Stimulated activated naive CD8-positive, alpha-beta T cell treated with anti-CD3 and anti-CD28 coated beads, Interleukin-15, amount 100 ng/mL, for 72 hours (primary cell): ENCODE measurements around the gene WNT7A.
"Not testable (repeated sequence)": the region's sequence is repeated elsewhere in the genome, so short reads cannot be mapped to it uniquely, and the experiment has no call there.

ENCODE experiments used
- ATAC-seq: fragments of 150-1000 bp; cut with Tn5 transposase; 2 replicates; pipeline ENCODE4 v1.10.0; 2021; ENCODE audit warnings: mild to moderate bottlenecking, moderate library complexity
- DNase-seq, 2 donors: peaks; one replicate each; pipeline ENCODE4 v3.0.0; 2021 to 2022
- H3K27ac Mint-ChIP-seq, 2 donors: one replicate each; pipeline ENCODE4 v1.8.0; 2022; ENCODE audit warnings: mild to moderate bottlenecking in 2 of 2, mixed read lengths in 2 of 2, moderate library complexity in 2 of 2
- H3K27me3 Mint-ChIP-seq: one replicate; pipeline ENCODE4 v1.8.0; 2022; ENCODE audit warnings: mixed read lengths
- H3K4me1 Mint-ChIP-seq: one replicate; pipeline ENCODE4 v1.8.0; 2022; ENCODE audit warnings: mild to moderate bottlenecking, mixed read lengths
- H3K4me3 Mint-ChIP-seq, 2 donors: one replicate each; pipeline ENCODE4 v1.8.0; 2022; ENCODE audit warnings: mild to moderate bottlenecking in 2 of 2, mixed read lengths in 2 of 2, moderate library complexity in 1 of 2
- H3K9me3 Mint-ChIP-seq, 2 donors: one replicate each; pipeline ENCODE4 v1.8.0; 2022; ENCODE audit warnings: mixed read lengths in 2 of 2

The WNT7A gene

GRCh38 chr3:13879946-13880810 lies at the start of gene WNT7A:
WNT7A (minus strand) TSS chr3:13880071; CDS start chr3:13879816, 255 bp downstream.
- Mint-ChIP-seq H3K4me1 (peaks cover 14% of the 10 kb centered on the region), H3K4me3 (peak within 1 kb of the TSS; percentile 66 to 77), H3K27ac (no peak within 1 kb of the TSS), H3K9me3 (no peaks in the 10 kb centered on the region), H3K27me3 (peaks cover 53% of the 10 kb centered on the region)
- peak; percentile 60 to 66 for DNase-seq
- ATAC-seq: peak; percentile 70

DNA sequence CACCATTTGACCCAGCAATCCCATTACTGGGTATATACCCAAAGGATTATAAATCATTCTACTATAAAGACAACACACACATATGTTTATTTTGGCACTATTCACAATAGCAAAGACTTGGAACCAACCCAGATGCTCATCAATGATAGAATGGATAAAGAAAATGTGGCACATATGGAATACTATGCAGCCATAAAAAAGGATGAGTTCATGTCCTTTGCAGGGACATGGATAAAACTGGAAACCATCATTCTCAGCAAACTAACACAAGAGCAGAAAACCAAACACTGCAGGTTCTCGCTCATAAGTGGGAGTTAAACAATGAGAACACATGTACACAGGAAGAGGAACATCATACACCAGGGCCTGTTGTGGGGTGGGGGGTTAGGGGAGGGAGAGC lies 48.9 kb upstream of the WNT7A start:
- not testable (repeated sequence) for H3K4me1 Mint-ChIP-seq, H3K4me3 Mint-ChIP-seq, DNase-seq, ATAC-seq, H3K27ac Mint-ChIP-seq
- Mint-ChIP-seq H3K27me3 (peaks cover 21% of the 10 kb centered on the region), H3K9me3 (peaks cover 36 to 57% of the 10 kb centered on the region in 2 donors)

GRCh38 chr3:13927295-13927694 lies 47.4 kb upstream of the WNT7A start:
- Mint-ChIP-seq H3K27me3 (peaks cover 14% of the 10 kb centered on the region), H3K27ac (no peak overlapping the region), H3K4me1 (no peaks in the 10 kb centered on the region), H3K9me3 (peaks cover 37 to 61% of the 10 kb centered on the region in 2 donors), H3K4me3 (no peak overlapping the region)
- DNase-seq: no peak
- ATAC-seq: no peak

DNA sequence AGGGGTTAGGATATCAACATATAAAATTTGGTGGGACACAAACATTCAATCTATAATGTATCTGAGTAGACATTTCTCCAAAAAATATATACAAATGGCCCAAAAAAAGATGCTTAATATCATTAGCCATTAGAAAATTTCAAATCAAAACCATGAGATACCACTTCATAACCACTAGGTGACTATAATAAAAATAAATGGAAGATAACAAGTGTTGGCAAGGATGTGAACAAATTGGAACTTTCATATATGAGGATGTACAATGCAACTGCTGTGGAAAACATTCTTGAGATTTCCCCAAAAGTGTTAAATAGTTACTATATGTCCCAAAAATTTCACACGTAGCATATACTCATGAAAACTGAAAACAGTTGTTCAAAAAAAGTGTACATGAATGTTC lies 36.5 kb upstream of the WNT7A start:
- H3K9me3 Mint-ChIP-seq: peaks cover 47 to 62% of the 10 kb centered on the region in 2 donors
- no peaks in the 10 kb centered on the region for H3K27me3 Mint-ChIP-seq
- H3K4me1 Mint-ChIP-seq: no peaks in the 10 kb centered on the region
- no peak for ATAC-seq
- no peak overlapping the region for H3K27ac Mint-ChIP-seq
- DNase-seq: no peak
- H3K4me3 Mint-ChIP-seq: no peak overlapping the region

GRCh38 chr3:13902648-13903238 lies 22.9 kb upstream of the WNT7A start:
- Mint-ChIP-seq H3K4me3 (no peak overlapping the region), H3K9me3 (peaks cover 52 to 69% of the 10 kb centered on the region in 2 donors), H3K4me1 (no peaks in the 10 kb centered on the region), H3K27me3 (no peaks in the 10 kb centered on the region), H3K27ac (no peak overlapping the region)
- ATAC-seq (no peak), DNase-seq (no peak)

DNA sequence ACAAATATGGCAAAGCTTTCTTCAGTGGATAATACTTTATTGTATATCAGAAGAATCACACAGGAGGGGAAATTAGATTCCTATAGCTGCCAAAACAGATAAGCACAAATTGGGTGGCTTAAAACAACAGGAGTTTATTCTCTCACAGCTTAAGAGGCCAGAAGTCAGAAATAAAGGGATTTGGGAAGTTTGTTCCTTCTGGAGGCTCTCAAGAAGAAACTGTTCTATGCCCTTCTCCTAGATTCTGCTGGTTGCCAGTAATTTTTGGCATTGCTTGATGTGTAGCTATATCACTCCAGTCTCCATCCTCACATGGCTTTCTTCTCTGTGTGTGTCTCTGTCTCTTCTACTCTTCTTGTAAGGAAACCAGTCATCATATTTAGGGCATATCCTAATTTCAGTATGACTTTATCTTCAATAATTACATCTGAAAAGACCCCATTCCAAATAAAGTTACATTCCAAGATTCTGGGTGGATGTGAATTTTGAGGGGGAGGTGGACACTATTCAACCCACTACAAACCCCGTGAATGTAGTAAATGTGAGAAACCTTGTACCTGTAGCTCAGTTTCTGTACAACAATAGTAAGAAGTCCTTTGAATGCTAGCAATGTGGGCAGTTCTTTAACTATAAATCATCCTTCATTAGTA lies 22.2 kb upstream of the WNT7A start:
- DNase-seq (no peak), ATAC-seq (no peak)
- no peaks in the 10 kb centered on the region for H3K4me1 Mint-ChIP-seq
- no peak overlapping the region for H3K27ac Mint-ChIP-seq
- H3K9me3 Mint-ChIP-seq: peaks cover 51 to 67% of the 10 kb centered on the region in 2 donors
- no peak overlapping the region for H3K4me3 Mint-ChIP-seq
- no peaks in the 10 kb centered on the region for H3K27me3 Mint-ChIP-seq

GRCh38 chr3:13898346-13898745 lies 18.5 kb upstream of the WNT7A start:
- ATAC-seq (no peak), DNase-seq (no peak)
- Mint-ChIP-seq H3K4me1 (peaks cover 18% of the 10 kb centered on the region), H3K4me3 (no peak overlapping the region), H3K9me3 (peaks cover 25 to 44% of the 10 kb centered on the region in 2 donors), H3K27me3 (no peaks in the 10 kb centered on the region), H3K27ac (no peak overlapping the region)

DNA sequence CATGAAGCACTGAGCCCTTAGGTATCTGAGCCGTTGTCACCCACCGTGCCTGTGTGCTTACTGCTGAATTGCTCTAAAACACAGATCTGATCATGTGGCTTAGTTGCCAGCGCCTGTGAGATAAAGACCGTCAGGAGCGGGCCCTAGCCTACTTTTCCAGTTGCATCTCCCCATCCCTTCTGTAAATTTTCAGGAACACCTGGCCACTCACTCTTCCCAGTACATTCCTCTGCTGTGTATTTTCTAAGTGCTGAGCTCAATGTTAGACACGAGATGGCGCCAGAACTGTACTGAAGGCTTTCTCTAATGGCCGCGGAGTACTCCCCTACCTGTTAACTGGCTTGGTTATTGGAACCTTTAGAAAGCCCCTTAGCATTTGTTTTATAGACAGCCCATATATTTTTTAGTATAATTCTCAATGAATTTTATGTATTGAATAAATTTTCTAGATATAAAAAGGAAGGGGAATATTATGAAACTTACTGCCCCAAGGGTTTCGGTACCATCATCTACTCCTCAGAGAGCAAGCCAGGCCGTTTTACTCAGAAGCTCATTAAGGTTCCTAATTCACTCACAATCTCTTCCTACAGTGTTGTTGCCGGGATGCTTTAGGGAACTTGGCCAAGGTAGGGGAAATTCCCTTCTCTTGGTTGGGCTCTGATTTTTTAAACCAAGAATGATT lies 16.7 kb upstream of the WNT7A start:
- Mint-ChIP-seq H3K4me3 (peak overlapping the region; percentile 91 to 92), H3K27me3 (no peaks in the 10 kb centered on the region), H3K4me1 (peaks cover 25% of the 10 kb centered on the region), H3K9me3 (peaks cover 25 to 47% of the 10 kb centered on the region in 2 donors), H3K27ac (peak overlapping the region in 1 of 2 donors; percentile 8)
- ATAC-seq (peak; percentile 53), DNase-seq (peak; percentile 62 to 64)

DNA sequence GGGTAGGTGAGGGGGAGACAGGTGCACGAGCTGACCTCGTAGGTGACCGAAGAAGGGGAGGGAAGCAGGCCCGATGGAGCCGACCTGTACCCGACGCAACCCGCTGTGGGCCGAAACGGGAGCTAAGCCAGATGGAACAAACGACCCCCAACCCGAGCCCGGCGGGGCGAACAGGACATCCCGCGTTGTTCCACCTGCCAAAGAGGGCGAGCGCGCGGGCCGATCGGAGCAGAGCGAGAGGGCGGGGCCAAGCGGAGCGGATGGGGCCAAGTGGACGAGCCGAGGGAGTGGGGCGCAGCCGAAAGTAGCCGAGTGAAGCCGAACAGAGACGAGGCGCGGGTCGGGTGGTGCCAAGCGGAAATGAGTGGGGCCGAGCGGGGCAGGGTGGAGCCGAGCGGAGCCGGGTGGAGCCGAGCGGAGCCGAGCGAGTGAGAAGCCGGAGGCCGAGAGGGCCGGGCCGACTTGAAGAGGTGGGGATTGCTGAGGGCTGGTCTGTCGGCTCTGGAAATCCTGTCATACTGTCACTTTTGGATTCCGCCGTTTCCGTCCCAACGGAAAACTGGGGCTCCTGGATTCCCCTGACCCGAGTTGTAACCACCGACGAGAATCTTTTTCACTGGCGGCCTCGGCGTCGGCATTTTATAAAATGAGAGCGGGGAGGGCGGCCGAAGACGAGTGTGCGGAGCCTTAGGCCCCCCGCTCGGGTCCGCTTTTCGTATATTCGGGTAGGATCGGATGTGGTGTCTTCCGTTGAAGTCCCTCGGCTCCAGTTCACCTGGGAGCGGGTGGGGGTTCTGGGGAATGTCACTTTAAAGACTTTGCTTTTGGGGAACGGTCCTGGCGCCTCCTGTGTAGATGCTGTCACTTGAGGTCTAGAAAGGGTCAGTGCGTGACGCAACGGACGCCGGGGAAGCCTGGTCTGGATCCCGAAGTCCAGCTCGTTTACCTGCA lies 15.6 kb upstream of the WNT7A start:
- H3K27ac Mint-ChIP-seq: peak overlapping the region; percentile 94 to 96
- H3K4me3 Mint-ChIP-seq: peak overlapping the region; percentile 91 to 92
- H3K9me3 Mint-ChIP-seq: peaks cover 15 to 42% of the 10 kb centered on the region in 2 donors
- DNase-seq (peak; percentile 98), ATAC-seq (peak; percentile 97)
- H3K27me3 Mint-ChIP-seq: no peaks in the 10 kb centered on the region
- peaks cover 36% of the 10 kb centered on the region for H3K4me1 Mint-ChIP-seq

GRCh38 chr3:13894807-13895154 lies 14.9 kb upstream of the WNT7A start:
- Mint-ChIP-seq H3K27me3 (no peaks in the 10 kb centered on the region), H3K27ac (no peak overlapping the region), H3K9me3 (peaks cover 9 to 37% of the 10 kb centered on the region in 2 donors), H3K4me1 (peaks cover 43% of the 10 kb centered on the region), H3K4me3 (peak overlapping the region; percentile 91 to 92)
- DNase-seq (no peak), ATAC-seq (no peak)

DNA sequence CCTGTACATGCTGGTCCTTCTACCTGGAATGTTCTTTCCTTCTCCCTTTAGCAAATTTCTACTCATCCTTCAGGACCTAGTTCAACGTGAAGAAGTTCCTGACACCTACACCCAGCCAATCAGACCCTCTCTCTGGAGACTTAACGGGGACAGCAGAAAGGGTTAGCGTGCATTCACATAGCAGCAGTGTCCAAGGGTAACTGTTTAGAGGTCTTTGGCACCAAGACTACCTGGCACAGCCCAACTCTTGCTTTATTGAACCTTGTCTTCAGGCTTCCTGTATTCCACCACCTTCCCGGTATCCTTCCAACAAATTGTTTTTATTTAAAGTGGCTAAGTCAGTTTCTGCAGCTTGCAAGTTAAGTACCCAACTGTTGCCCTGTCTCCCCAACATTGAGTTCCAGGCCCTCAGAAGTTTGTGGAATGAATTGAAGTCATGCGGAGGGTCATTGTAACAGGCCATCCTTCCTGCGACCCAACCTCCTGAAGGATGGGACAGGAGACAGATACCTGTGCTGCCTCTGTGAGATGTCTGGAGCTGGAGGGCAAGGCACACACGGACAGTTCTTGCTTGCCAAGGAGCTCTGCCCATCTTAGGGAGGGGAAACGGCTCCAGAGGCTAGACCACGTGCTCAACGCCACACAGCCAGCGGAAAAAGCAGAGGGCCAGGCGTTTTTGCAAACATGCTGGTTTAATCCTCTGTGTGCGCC lies 14.4 kb upstream of the WNT7A start:
- ATAC-seq (no peak), DNase-seq (no peak)
- peak overlapping the region; percentile 91 to 92 for H3K4me3 Mint-ChIP-seq
- H3K27ac Mint-ChIP-seq: no peak overlapping the region
- H3K9me3 Mint-ChIP-seq: peaks cover 3 to 32% of the 10 kb centered on the region in 2 donors
- no peaks in the 10 kb centered on the region for H3K27me3 Mint-ChIP-seq
- peaks cover 44% of the 10 kb centered on the region for H3K4me1 Mint-ChIP-seq

GRCh38 chr3:13892304-13892703 lies 12.4 kb upstream of the WNT7A start:
- no peak overlapping the region for H3K4me3 Mint-ChIP-seq
- no peak for ATAC-seq

DNA sequence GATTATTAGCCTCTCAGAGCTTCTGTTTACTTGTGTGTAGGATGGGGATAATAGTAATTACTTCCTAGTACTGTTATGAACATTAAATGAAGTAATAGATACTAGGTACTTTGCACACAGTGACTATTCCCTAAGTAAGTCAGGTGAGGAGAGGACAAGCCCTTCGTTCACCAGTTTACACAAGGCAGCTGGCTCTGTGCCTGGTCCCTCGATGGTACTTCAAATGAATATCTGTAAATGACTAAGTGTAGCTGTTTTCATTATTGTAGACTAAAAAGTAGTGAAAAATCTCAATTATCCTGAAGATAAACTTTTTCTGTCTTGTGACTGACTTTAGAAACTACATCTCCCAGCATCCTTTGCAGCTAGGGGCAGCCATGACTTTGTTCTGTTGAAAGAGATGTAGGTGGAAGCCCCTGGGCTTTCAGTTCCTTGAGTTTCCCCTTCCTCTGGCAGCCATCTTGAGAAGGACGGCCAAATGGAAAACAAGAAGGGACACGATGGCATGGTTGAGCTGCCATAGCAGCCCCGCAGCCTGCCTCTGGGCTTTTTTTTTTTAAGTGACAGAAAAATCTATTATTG lies 11.7 kb upstream of the WNT7A start:
- ATAC-seq (no peak), DNase-seq (no peak)
- Mint-ChIP-seq H3K9me3 (peaks cover 0 to 20% of the 10 kb centered on the region in 2 donors), H3K4me3 (peak overlapping the region in 1 of 2 donors; percentile 39), H3K27me3 (no peaks in the 10 kb centered on the region), H3K4me1 (peaks cover 42% of the 10 kb centered on the region), H3K27ac (peak overlapping the region in 1 of 2 donors; percentile 92)

More at GRCh38 chr3:13892304-13892703, 12.4 kb upstream of the WNT7A start:
- Mint-ChIP-seq H3K9me3 (peaks cover 0 to 20% of the 10 kb centered on the region in 2 donors), H3K27ac (no peak overlapping the region), H3K27me3 (no peaks in the 10 kb centered on the region), H3K4me1 (peaks cover 44% of the 10 kb centered on the region)
- DNase-seq: no peak

DNA sequence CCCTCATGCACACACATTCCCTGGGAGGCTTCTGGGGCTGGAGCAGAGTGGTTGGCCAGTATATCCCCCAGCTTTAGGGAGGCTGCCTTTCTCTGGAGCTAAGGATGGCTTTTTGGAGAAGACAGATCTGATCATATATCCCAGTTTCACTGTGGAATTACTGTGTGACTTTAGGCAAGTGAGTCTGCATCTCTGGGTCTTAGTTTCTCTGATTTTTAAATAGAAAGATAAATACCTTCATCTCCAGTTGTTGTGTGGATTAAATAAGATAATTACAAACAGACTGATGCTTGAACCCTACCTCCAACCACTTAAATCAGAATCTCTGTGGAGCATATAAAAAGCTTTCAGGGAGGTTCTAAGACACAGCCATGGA lies 11.1 kb upstream of the WNT7A start:
- H3K4me1 Mint-ChIP-seq: peaks cover 38% of the 10 kb centered on the region
- DNase-seq (no peak), ATAC-seq (no peak)
- peak overlapping the region; percentile 92 to 95 for H3K27ac Mint-ChIP-seq
- H3K27me3 Mint-ChIP-seq: no peaks in the 10 kb centered on the region
- peaks cover 0 to 20% of the 10 kb centered on the region in 2 donors for H3K9me3 Mint-ChIP-seq
- peak overlapping the region; percentile 39 to 64 for H3K4me3 Mint-ChIP-seq
